ENCODE data around the gene CFAP97. TPM values are rescaled to one million over a fixed set of nuclear protein-coding genes. Genes with fewer than 3 reads are reported as not detected.

CFAP97 gene
- total and polyA plus RNA-seq, 12 donors, result 3.3 to 20.9 (median 12.2) TPM

DNA sequence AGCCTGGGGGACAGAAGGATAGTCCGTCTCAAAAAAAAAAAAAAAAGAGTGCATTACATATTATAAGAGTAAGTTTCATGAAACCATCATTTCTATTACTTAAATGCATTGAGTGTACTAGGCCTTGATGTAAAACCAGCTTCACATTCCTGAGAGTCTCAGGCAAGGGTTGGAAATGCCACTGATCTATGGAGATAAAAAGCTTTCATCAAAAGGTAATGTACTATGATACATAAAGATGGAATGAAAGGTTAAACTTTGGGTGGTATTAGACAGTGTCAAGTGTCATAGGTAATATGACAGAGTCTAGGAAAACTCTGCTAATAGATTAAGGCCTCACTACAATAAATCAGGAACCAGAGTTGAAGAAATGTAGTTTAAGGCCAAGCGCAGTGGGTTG lies 7.4 kb downstream of the CFAP97 start:
- intact Hi-C loops (cut with DNase I), result no loop called here
- TF ChIP-seq CTCF (IDR thresholded peaks at IDR 0.05), result no peak
- no peak for DNase-seq
- Histone ChIP-seq H3K4me1 (peaks cover 0 to 1% (median 0%) of the 10 kb centered on the region in 9 donors), H3K27me3 (no peaks in the 10 kb centered on the region), H3K4me3 (no peak overlapping the region), H3K27ac (no peak overlapping the region), H3K36me3 (peaks cover 0 to 17% (median 0%) of the 10 kb centered on the region in 9 donors), H3K9me3 (no peaks in the 10 kb centered on the region)
- WGBS, 2 donors, result 98 to 100% methylated on average over 2 of the region's 2 CpGs
- ATAC-seq, result no peak

- Histone ChIP-seq H3K9me3 (no peaks in the 10 kb centered on the region), H3K27ac (no peak overlapping the region), H3K27me3 (no peaks in the 10 kb centered on the region), H3K4me3 (no peak overlapping the region), H3K4me1 (no peaks in the 10 kb centered on the region), H3K36me3 (peaks cover 0 to 25% (median 5%) of the 10 kb centered on the region in 9 donors)
- no peak for DNase-seq
- TF ChIP-seq CTCF (IDR thresholded peaks at IDR 0.05), result no peak
- no peak for ATAC-seq
- intact Hi-C loops (cut with DNase I), result no loop called here
- 76 to 80% methylated on average over 9 of the region's 9 CpGs for WGBS, 2 donors
Measured at GRCh38 chr4:185194924-185195888, 8.6 kb downstream of the CFAP97 start.

- H3K27me3 ChIP-seq, result no peaks in the 10 kb centered on the region
- intact Hi-C loops (cut with DNase I), result no loop called here
- no peak overlapping the region for H3K4me3 ChIP-seq
- TF ChIP-seq CTCF (IDR thresholded peaks at IDR 0.05), result no peak
- H3K9me3 ChIP-seq, result no peaks in the 10 kb centered on the region
- ATAC-seq (no peak), DNase-seq (no peak)
- H3K4me1 ChIP-seq, result no peaks in the 10 kb centered on the region
- 85 to 91% methylated on average over 1 of the region's 1 CpG for WGBS, 2 donors
- peaks cover 0 to 55% (median 12%) of the 10 kb centered on the region in 9 donors for H3K36me3 ChIP-seq
- no peak overlapping the region for H3K27ac ChIP-seq
Measured at GRCh38 chr4:185192059-185192458, 11.7 kb downstream of the CFAP97 start.

DNA sequence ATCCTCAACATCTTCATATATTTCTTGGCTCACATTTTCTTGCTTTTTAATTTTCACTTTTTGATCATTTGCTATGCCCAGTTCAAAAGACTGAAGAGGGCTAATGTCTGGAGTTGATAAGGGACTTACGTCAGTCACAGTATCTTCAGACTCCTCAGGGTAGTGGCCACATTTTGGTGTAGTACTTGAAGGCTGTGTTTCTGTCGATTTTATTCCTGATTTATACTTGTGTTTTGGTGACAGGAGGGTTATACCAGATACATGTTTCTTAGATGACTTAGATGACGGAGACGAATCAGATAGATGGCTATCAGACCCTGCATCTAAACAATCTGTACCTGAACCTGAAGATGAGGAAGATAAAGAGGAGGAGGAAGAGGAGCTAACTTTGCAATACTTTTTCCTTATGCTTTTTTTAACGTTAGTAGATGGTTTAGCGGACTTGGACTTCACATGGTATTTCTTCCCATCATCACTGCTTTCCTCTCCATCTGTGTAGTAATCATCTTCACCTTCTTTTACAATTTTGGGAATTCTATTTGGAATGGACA lies 13.4 kb downstream of the CFAP97 start:
- H3K36me3 ChIP-seq, result peaks cover 0 to 49% (median 12%) of the 10 kb centered on the region in 9 donors
- no peak overlapping the region for H3K4me3 ChIP-seq
- TF ChIP-seq CTCF (IDR thresholded peaks at IDR 0.05), result no peak
- no peak for DNase-seq
- ATAC-seq, result no peak
- H3K27me3 ChIP-seq, result no peaks in the 10 kb centered on the region
- H3K9me3 ChIP-seq, result no peaks in the 10 kb centered on the region
- intact Hi-C loops (cut with DNase I), result no loop called here
- no peak overlapping the region for H3K27ac ChIP-seq
- 81 to 90% methylated on average over 6 of the region's 6 CpGs for WGBS, 2 donors
- peaks cover 0 to 1% (median 0%) of the 10 kb centered on the region in 9 donors for H3K4me1 ChIP-seq

All from heart right ventricle (tissue), 16 donors.